Inferior parietal cortex (tissue), 1 donor: Measurements from ENCODE around the gene DFFB.
A peak's percentile ranks its signal among the peaks of the same experiment; 100 is the strongest.
"Not testable (repeated sequence)": the region's sequence is repeated elsewhere in the genome, so short reads cannot be mapped to it uniquely, and the experiment has no call there.

Experiments used
- DNase-seq: peaks from one replicate; pipeline ENCODE4 v3.0.0-alpha.2; 2016; ENCODE audit errors: extremely low spot score

The DFFB gene, protein sequence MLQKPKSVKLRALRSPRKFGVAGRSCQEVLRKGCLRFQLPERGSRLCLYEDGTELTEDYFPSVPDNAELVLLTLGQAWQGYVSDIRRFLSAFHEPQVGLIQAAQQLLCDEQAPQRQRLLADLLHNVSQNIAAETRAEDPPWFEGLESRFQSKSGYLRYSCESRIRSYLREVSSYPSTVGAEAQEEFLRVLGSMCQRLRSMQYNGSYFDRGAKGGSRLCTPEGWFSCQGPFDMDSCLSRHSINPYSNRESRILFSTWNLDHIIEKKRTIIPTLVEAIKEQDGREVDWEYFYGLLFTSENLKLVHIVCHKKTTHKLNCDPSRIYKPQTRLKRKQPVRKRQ

DNA sequence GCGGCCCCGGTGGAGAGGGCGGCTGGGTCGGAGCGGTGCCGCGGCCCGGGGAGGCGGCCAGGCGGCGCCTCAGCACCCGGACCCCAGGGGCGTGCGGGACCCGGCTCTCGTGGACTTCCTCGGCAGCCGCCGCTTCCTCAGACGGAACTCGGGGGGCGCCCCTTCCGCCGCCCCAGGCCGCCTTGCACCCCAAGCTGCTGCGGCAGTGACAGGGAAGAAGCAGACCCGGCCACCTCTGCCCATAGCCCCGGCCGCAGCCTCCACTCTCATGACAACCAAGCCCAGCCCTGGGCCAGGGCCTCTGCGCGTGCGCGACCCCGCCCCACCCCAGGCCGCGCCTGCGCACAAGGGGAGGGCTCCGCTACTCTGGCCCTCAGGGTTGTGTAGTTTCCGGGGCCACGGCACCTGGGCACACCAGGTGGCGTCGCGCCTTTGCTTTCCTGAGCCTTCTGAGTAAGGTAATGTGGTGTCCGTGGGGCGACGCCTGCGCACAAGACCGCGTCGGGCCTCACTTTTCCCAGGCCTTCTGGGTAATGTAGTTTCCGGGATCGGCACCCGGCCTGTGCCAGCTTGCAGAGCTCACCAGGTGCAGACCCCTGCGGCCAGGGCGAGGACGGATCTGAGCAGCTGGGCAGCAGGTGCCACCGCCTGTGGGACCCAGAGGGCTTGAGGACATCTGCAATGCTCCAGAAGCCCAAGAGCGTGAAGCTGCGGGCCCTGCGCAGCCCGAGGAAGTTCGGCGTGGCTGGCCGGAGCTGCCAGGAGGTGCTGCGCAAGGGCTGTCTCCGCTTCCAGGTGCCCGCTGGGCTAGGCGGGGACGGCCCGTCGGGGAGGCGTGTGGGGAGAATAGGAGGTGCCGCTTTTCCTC lies at the start of gene DFFB, which contains the start of gene CEP104:
Gene DFFB, plus strand, starts transcription at position 554 of the 868 bp plus-strand sequence. Its CDS starts 128 bp downstream, at position 682.
Gene CEP104, minus strand, starts transcription at position 289 of the 868 bp plus-strand sequence. CDS start 4,804 bp downstream, outside the sequence.
- DNase-seq, result peak; percentile 94

DNA sequence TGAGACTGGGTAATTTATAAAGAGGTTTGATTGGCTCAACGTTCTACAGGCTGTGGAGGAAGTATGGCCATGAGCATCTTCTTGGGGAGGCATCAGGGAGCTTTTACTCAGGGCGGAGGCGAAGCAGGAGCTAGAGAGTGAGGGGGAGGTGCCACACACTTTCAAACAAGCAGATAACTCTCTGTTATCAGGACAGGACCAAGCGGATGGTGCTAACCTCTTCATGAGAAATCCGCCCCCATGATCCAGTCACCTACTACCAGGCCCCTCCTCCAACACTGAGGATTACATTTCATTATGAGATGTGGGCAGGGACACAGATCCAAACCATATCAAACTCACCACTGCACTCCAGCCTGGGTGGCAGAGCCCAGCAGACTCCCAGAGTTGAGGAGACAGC lies 49.5 kb upstream of the DFFB start:
- no peak for DNase-seq

DNA sequence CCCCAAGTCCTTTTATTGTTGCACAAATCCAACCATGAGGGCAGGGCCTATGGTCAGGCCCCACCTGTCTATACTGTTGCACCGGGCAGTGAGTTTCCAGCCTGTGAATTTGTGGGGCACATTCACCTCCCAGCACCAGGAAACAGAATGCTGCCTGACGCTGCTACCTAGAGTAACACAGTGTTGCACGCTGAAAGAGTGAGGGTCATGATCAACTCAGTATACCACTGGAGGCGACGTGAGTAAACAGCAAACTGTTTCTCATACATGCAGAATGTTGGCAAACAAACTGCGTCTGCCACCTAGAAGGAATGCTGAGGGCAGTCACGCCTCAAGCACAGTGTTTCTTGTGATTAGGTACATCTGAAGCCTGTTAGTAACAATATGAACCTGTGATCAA lies 47.6 kb upstream of the DFFB start:
- DNase-seq, result no peak

DNA sequence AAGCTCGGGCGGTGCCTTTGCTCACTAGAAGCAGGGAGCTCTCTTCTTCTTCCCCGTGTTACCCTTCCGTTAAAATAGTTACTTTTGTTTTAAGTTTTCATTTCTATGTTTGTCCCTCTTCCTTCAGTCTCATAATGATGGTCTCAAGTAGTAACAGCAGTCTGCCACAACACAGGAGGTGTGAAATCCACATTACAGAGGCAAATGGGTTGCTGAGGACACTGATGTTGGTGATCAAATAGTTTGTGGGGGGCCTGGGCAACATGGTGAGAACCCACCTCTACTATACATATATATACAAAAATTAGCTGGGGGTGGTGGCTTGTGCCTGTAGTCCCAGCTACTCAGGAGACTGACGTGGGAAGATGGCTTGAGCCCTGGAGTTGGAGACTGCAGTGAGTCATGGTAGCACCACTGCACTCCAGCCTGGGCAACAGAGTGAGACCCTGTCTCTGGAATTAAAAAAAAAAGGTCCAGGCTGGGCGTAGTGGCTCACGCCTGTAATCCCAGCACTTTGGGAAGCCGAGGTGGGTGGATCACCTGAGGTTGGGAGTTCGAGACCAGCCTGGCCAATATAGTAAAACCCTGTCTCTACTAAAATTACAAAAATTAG lies 47.0 kb upstream of the DFFB start:
- not testable (repeated sequence) for DNase-seq

DNA sequence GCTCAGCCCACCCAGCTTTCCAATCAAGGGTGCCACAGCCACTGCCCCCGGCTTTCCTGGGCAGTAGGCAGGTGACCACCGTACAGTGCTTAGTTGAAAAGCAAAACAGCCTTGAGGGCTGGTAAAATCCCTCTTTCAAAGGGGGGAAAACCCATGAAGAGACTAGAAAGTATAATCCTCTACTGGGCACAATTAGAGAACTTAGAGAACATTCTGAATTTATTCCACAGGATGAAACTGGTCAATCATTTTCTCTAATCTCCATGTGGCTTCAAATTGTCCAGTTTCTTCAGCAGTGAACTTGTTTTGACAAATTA lies 45.7 kb upstream of the DFFB start:
- DNase-seq, result no peak

DNA sequence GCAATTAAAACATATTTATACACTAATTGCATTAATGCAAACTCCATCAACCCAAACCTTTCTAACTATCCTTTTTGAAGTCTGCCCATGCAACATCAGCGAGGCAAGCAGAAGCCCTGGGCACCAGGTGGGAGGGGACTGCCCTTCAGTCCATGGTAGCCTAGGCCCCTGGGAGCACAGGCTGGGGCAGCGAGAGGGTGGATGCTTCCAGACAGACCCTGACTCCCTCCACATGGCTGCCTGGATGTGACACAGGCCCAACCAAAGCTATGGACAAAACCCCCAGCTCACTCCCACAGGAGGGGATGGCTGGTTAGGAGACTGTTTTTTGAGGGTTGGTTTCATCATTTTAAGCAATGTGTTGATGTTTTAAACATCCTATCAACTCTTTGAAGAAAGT lies 43.2 kb upstream of the DFFB start:
- no peak for DNase-seq

DNA sequence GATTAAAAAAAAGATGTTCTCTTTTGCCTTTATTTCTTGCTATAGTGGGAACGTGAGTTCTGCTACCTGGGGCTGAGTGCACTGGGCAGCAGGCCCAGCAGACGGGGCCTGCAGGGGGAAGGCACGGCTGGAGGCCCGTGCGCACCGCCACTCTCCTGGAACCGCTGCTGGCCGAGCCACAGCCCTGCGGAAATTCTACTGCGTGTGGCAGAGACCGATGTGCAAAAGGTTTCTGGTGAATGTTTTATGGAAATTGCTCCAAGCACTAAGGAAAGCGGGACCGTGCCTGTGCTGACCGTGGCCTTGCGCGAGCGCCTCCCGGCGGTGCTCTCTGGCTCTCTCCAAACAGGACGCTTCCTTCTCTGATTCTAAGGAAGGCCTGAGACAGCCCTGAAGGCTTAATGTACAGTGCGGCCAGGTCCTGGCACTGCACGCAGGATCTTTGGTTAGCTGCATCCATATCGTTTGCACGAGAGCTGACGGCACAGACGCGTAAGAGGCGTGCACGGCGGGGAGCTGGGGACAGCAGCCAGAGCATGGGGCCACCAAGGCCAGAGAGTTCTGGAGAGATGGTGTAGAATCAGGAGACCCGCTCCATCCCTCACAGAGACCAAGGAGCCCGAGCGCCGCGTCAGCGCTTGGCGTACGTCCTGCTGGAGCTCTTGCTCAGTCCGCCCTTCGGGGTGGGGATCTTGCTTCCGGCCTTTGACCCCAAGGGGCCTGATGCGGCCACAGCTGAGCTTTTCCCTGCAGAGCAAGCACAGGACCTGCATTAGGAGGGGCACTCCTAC lies 42.3 kb upstream of the DFFB start:
- DNase-seq, result no peak

DNA sequence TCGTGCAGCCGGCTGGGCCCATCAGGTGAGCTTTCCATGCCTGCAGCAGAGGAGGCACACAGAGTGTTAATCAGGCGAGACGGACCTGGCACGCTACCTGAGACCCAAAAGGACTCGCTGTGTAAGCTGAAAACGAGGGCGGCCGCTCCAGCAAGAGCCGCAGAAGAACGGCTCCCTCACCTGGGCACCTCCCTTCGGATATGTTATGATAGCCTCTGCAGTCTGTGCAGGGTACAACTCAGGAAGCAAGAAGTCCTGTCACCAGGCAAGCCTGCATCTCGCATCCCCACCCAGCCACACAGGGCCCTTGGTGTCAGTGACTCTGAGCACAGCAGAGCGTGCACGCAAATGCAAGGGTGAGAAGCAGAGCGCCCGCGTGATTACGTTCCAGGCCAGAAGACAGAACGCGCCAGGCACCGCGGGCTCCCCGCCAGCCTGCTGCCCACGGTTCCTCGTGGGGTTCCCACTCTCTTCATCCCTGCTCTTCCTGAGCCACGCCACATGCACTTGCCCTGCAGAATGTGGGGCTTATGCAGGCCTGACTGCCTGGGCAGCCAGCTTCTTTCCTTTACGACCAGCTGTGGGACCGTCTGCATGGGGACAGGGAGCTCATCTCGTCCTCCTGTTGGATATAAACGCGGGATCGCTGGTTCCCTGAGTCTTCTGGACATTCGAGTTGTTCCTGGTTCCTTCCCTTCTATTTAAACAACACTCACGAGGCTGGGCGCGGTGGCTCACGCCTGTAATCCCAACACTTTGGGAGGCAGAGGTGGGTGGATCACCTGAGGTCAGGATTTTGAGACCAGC lies 40.7 kb upstream of the DFFB start:
- no peak for DNase-seq

DNA sequence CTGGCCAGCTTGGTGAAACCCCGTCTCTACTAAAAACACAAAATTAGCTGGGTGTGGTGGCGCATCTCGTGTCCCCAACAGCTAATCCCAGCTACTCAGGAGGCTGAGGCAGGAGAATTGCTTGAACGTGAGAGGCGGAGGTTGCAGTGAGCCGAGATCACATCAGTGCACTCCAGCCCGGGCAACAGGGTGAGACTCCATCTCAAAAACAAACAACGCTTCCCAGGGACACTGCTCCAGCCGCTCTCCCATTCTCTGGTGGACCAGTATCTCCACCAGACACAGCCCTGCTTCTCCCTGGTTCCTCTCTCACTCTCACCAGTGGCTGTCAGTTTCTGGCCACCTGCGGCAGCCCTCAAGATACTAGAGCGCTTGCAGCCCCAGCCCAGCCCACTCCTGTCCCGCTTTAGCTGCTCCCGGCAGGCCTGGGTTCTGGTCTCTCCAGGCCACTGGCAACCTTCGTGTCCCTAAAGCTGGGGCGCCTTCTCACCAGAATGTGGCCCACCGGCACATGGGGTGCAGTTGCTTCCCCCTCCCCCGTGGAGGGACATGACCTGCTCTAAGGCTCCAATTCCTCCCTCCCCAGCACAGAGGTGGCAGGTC lies 40.0 kb upstream of the DFFB start:
- no peak for DNase-seq

DNA sequence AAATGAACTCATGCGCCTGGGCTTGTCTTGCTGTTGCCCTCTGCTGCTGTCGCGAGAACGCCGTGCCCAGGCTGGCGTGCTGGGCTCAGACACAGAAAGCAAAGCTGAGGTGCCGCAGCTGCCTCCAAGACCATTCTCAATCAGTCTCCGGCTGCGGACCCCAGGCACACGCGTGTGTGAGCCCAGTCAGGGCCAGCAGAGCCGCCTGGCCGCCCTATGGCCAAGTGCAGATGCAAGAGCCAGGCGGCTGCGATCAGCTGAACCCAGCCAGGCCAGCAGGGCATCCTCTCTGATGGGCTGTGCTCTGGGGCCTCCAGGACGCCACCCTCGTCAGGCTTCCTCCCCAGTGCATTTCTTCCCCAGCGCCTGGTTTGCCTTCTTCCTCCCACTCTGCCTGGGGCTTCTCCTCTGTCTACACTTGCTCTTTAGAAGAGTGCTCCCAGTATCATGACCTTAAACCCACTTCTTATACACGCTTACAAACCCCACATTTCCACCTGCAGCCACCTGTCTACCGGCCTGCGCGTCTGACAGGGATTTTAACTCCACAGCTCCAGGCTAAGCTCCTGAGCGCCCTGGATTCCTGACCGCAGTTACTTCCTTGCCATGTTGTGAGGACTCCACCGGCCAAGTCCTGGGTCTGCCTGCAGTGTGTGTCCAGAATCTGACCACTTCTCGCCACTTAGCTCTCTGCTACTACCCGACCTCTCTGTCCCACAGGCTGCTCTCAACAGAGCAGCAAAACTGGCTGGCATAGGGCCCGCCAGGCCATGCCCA lies 39.3 kb upstream of the DFFB start:
- DNase-seq, result no peak

DNA sequence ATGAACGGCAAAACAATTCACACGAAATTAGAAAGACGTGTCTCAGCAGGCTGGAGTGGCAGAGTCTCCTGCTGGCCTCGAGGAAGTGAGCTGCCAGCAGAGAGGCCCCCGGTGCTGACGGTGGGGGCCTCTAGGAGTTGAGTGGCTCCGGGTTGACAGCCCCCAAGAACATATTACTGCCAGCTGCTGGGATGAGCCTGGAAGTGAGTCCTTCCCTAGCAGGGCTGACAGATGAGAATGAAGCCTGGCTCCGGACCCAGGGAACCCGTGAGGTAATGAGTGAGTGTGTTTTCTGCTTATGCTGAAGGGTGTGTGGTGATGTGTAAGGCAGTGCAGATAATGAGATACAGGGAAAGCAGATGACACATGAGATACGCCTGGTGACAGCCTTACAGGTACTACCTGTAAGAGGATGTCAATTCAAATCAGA lies 37.5 kb upstream of the DFFB start:
- no peak for DNase-seq

DNA sequence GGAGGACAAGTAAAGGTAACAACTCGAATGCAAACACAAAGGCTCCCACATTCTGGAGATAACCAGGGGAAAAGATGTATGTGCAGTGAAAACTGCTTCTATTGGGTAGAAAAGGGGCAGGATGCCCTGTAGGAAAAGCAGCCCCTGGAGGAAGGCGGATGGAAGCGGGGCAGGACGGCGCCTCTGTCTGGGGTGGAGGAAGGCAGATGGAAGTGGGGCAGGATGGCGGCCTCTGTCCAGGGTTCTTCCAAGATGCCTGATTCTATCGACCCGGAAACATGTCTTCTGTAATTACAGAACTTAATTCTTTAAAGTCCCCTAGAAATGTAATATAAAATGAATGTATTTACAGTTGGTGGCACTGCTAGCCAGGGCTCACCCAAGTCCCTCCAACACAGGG lies 37.0 kb upstream of the DFFB start:
- no peak for DNase-seq

DNA sequence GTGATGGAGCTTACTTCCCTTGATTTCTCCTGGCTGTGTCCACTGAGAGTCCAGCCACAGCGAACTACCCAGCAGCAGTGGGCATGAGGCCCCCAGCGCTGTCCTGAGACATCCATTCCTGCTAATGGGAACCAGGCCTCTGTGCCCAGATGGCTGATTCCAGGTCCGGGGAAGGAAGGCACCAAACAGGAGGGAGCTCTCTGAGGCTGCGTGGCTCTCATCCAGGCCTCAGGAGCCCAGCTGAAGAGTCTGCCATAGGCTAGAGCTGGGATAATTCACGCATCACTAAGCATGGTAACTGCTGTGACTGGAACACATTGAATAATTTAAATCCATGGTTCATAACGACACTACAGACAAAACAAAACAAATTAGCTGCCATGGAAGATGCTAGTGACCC lies 36.3 kb upstream of the DFFB start:
- no peak for DNase-seq

DNA sequence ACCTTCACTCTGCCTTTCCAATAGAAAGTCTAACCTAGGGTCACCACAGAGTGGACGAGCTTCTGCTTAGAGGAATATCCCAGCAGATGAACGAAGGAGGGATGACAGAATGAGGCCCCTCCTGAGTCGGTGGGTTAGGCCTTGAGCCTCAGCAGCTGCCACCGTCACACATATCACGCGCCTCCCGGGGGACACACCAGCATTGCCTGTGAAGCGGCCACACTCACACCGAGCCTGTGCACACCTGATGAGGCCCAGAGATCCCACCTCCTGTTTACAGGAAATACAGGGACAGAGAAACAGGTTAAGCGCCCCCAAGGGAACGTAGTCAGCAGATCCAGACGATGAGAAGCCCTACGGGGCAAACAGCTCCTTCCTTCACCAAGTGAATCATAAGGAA lies 35.8 kb upstream of the DFFB start:
- DNase-seq, result no peak

DNA sequence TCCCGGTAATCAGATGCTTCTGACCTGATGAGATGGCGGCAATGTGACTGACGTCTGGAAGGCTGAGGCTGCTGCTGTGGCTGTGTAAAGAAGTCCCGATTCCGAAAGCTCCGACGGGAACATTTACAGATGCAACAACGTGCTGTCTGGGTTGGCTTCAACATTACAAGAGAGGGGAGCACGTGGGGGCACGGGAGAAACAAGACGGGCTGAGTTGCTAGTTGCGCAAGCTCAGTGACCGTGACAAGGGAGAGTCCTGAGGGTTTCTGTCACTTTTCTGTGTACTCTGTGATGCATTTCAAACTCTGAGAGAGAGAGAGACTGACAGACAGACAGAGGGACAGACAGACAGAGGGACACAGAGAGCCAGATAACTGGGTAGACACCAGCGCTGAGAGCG lies 35.4 kb upstream of the DFFB start:
- DNase-seq, result no peak

DNA sequence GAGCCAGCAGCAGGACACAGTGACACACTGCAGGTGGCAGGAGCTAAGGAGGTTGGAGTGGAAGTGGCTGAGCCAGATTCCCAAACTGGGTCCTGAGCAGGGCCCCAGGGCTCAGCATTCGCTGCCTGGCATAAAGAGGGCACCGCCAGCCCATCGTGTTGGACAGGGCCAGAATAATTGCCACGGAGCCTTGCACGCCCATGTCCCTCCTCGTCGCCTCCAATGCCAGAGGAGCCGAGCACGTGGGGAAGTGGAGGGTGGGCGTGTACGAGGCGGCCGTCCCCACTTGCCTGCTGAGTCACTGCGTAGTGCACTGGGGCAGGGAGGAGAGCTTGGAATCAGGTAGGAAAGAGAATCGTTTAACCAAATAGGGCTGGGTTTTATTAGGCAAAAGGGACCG lies 34.9 kb upstream of the DFFB start:
- no peak for DNase-seq

DNA sequence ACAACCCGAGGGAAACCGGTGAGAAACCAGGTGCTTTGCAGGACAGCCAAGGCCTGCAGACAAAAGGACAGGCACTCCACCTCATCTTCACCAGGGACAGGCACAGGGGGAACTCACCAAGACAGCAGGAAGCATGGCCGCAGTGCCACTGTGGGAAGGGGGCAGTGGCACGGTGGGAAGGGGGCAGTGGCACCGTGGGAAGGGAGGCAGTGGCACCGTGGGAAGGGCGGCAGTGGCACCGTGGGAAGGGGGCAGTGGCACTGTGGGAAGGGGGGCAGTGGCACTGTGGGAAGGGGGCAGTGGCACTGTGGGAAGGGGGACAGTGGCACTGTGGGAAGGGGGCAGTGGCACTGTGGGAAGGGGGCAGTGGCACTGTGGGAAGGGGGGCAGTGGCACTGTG lies 32.6 kb upstream of the DFFB start:
- DNase-seq, result no peak

DNA sequence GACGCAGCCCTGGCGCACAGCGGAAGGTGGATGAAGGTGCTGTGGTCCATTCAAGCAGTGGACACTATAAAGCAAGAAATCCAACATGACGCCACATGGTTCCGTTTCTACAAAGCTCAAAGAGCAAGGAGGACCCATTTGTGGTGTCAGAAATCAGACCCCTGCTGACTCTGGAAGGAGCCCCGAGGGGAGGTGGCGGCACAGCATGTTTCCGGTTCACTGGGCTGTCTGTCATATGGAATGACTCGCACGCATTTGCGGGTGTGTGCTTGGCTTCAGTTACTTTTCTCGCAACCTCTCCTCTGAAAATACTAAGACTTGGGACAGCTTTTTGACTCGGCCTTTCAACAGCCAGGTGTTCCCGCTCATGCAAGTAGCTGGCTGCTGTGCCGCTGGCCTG lies 31.9 kb upstream of the DFFB start:
- no peak for DNase-seq

DNA sequence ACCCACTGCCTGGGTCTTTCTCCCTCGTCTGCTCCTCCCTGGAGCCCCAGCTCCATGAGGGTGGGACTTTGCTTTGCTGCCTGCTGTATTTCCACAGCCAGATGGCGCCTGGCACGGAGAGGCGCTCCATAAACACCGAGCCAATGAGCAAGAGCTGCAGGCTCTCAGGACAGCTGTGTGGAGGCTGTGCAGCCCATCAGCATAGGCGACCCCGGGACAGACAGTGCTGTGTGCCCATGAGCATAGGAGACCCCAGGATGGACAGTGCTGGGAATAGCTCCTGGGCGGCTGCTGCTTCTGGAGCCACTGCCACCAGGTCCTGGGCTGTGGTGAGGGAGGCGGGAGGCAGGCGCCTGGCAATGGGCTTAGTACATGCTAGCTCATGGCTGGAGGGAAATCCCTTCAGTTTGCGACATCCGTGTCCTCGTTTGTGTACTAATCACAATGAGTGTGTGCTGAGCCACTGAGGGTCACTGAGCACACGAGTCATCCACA lies 29.4 kb upstream of the DFFB start:
- peak; percentile 28 for DNase-seq

DNA sequence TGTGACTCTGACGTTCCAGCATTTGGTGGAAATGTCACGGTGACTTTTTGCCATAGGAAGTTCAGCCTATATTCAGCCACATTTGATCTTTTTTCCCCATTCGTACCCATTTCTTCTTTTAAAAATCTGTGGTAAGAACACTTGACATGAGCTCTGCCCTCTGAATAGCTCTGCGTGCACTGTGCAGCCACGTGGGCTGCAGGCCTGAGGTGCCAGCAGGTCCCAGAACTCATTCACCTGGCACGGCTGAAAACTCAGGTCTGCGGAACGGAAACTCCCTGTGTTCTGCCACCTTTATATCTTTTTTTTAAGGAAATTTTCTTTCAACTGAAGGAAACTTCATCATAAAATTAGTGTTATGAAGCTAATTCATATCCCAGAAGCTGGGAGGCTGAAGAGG lies 28.9 kb upstream of the DFFB start:
- DNase-seq, result no peak
